Measurements from ENCODE around the gene SNRPD3. TPM values are rescaled to one million over a fixed set of nuclear protein-coding genes. Genes with fewer than 3 reads are reported as not detected.

Gene SNRPD3
- total RNA-seq, 1 experiment from 2014 or later = 178 TPM

GRCh38 chr22:24564376-24565058 is 8.7 kb downstream of the SNRPD3 start:
- in situ Hi-C loops (cut with HindIII; ENCODE audit: low sequenced_read_pairs) = no loop called here
- DNase-seq (ENCODE audit: low spot score) = no peak

GRCh38 chr22:24565077-24565476 is 9.3 kb downstream of the SNRPD3 start:
- in situ Hi-C loops (cut with HindIII; ENCODE audit: low sequenced_read_pairs) = no loop called here
- no peak for DNase-seq (ENCODE audit: low spot score)

GRCh38 chr22:24566899-24567511 is 11.2 kb downstream of the SNRPD3 start:
- in situ Hi-C loops (cut with HindIII; ENCODE audit: low sequenced_read_pairs) = no loop called here
- no peak for DNase-seq (ENCODE audit: low spot score)

GRCh38 chr22:24567668-24568067 is 11.9 kb downstream of the SNRPD3 start:
- no peak for DNase-seq (ENCODE audit: low spot score)
- in situ Hi-C loops (cut with HindIII; ENCODE audit: low sequenced_read_pairs) = no loop called here

GRCh38 chr22:24571266-24571665 is 15.5 kb downstream of the SNRPD3 start:
- no peak for DNase-seq (ENCODE audit: low spot score)
- in situ Hi-C loops (cut with HindIII; ENCODE audit: low sequenced_read_pairs) = no loop called here

GRCh38 chr22:24576778-24577177 is 21.0 kb downstream of the SNRPD3 start:
- no peak for DNase-seq (ENCODE audit: low spot score)
- in situ Hi-C loops (cut with HindIII; ENCODE audit: low sequenced_read_pairs) = no loop called here

- DNase-seq (ENCODE audit: low spot score) = no peak
- in situ Hi-C loops (cut with HindIII; ENCODE audit: low sequenced_read_pairs) = no loop called here
These were observed 22.8 kb downstream of the SNRPD3 start for GRCh38 chr22:24578355-24579257.

- in situ Hi-C loops (cut with HindIII; ENCODE audit: low sequenced_read_pairs) = no loop called here
- no peak for DNase-seq (ENCODE audit: low spot score)
These were observed 23.4 kb downstream of the SNRPD3 start for GRCh38 chr22:24579258-24579601.

GRCh38 chr22:24580276-24580675 is 24.5 kb downstream of the SNRPD3 start:
- in situ Hi-C loops (cut with HindIII; ENCODE audit: low sequenced_read_pairs) = no loop called here
- DNase-seq (ENCODE audit: low spot score) = no peak

- in situ Hi-C loops (cut with HindIII; ENCODE audit: low sequenced_read_pairs) = no loop called here
- no peak for DNase-seq (ENCODE audit: low spot score)
These were observed 26.4 kb downstream of the SNRPD3 start for GRCh38 chr22:24582056-24582814.

- DNase-seq (ENCODE audit: low spot score) = no peak
- in situ Hi-C loops (cut with HindIII; ENCODE audit: low sequenced_read_pairs) = no loop called here
These were observed 27.7 kb downstream of the SNRPD3 start for GRCh38 chr22:24583221-24584165.

GRCh38 chr22:24584166-24584790 is 28.5 kb downstream of the SNRPD3 start:
- in situ Hi-C loops (cut with HindIII; ENCODE audit: low sequenced_read_pairs) = no loop called here
- no peak for DNase-seq (ENCODE audit: low spot score)

- in situ Hi-C loops (cut with HindIII; ENCODE audit: low sequenced_read_pairs) = no loop called here
- DNase-seq (ENCODE audit: low spot score) = no peak
These were observed 29.1 kb downstream of the SNRPD3 start for GRCh38 chr22:24584871-24585411.

- no peak for DNase-seq (ENCODE audit: low spot score)
- in situ Hi-C loops (cut with HindIII; ENCODE audit: low sequenced_read_pairs) = no loop called here
These were observed 29.7 kb downstream of the SNRPD3 start for GRCh38 chr22:24585461-24585860.

GRCh38 chr22:24585927-24586546 is 30.2 kb downstream of the SNRPD3 start:
- in situ Hi-C loops (cut with HindIII; ENCODE audit: low sequenced_read_pairs) = no loop called here
- DNase-seq (ENCODE audit: low spot score) = no peak

- in situ Hi-C loops (cut with HindIII; ENCODE audit: low sequenced_read_pairs) = no loop called here
- no peak for DNase-seq (ENCODE audit: low spot score)
These were observed 31.5 kb downstream of the SNRPD3 start for GRCh38 chr22:24587251-24587650.

- in situ Hi-C loops (cut with HindIII; ENCODE audit: low sequenced_read_pairs) = no loop called here
- DNase-seq (ENCODE audit: low spot score) = no peak
These were observed 32.1 kb downstream of the SNRPD3 start for GRCh38 chr22:24587948-24588347.

All from G401 (cell line).